Breast epithelium (tissue), 3 donors: Measurements from ENCODE around the gene TASP1.

Experiments used
- POLR2AphosphoS5 ChIP-seq, 3 donors: sonication (generic); formaldehyde crosslinking; IDR thresholded peaks; one replicate each; pipeline ENCODE4 v1.6.1; 2017; ENCODE audit warnings: antibody characterized with exemption in 3 of 3
- TF ChIP-seq, protein P1 (sequence below), 3 donors: fragments of 450-650 bp; IDR thresholded peaks; one replicate each; pipeline ENCODE4 v1.5.1; 2016 to 2017; ENCODE audit warnings: antibody characterized with exemption in 3 of 3, mild to moderate bottlenecking in 3 of 3, moderate library complexity in 3 of 3

DNA sequence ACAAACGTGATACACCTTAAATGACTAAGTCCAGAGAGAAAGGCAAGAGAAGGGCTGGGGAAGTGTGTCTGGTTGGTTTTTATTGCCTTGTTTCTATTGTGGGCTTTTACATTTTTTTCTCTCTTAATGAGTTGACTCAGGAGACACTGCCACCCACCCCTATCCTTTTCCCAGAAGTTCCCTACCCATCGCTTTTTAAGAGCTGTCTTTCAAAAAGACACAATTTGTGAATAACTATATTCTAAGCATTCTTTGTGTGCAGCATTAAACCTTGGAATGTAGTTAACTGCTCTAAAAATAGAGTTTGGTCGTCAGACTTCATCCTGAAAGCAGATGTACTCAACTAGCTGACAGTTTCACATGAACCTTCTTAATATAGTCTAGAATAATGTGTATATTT is 242.7 kb downstream of the TASP1 start:
- TF ChIP-seq POLR2AphosphoS5 (IDR thresholded peaks at IDR 0.05): no peak
- TF ChIP-seq, protein P1, sequence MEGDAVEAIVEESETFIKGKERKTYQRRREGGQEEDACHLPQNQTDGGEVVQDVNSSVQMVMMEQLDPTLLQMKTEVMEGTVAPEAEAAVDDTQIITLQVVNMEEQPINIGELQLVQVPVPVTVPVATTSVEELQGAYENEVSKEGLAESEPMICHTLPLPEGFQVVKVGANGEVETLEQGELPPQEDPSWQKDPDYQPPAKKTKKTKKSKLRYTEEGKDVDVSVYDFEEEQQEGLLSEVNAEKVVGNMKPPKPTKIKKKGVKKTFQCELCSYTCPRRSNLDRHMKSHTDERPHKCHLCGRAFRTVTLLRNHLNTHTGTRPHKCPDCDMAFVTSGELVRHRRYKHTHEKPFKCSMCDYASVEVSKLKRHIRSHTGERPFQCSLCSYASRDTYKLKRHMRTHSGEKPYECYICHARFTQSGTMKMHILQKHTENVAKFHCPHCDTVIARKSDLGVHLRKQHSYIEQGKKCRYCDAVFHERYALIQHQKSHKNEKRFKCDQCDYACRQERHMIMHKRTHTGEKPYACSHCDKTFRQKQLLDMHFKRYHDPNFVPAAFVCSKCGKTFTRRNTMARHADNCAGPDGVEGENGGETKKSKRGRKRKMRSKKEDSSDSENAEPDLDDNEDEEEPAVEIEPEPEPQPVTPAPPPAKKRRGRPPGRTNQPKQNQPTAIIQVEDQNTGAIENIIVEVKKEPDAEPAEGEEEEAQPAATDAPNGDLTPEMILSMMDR (IDR thresholded peaks at IDR 0.05): no peak
